ENCODE results near the gene B4GALT4. TPM values are rescaled to one million over a fixed set of nuclear protein-coding genes. Genes with fewer than 3 reads are reported as not detected.

B4GALT4 gene
- total RNA-seq, 2 donors from 2014 or later, result 17.1 to 19.6 TPM

- H3K27ac ChIP-seq, result no peak overlapping the region
- H3K27me3 ChIP-seq (replicated peaks; ENCODE audit: insufficient read depth), result no peaks in the 10 kb centered on the region
- H3K4me3 ChIP-seq, result no peak overlapping the region
- DNase-seq (ENCODE audit: low spot score), result no peak
- no peak for ATAC-seq (ENCODE audit: insufficient number of reproducible peaks, low FRiP score, low read depth)
- no peak for TF ChIP-seq CTCF (IDR thresholded peaks at IDR 0.05)
- no peaks in the 10 kb centered on the region for H3K4me1 ChIP-seq (ENCODE audit: control insufficient read depth in 1 of 2, low read depth in 2 of 2)
- no peaks in the 10 kb centered on the region for H3K9me3 ChIP-seq
- peaks cover 25% of the 10 kb centered on the region for H3K36me3 ChIP-seq
Measured at GRCh38 chr3:119228373-119229145, 12.1 kb downstream of the B4GALT4 start.

- DNase-seq (ENCODE audit: low spot score) (no peak), ATAC-seq (ENCODE audit: insufficient number of reproducible peaks, low FRiP score, low read depth) (no peak)
- Histone ChIP-seq H3K27me3 (replicated peaks; ENCODE audit: insufficient read depth) (no peaks in the 10 kb centered on the region), H3K4me3 (no peak overlapping the region), H3K4me1 (ENCODE audit: control insufficient read depth in 1 of 2, low read depth in 2 of 2) (no peaks in the 10 kb centered on the region), H3K9me3 (no peaks in the 10 kb centered on the region), H3K27ac (no peak overlapping the region), H3K36me3 (peaks cover 31% of the 10 kb centered on the region)
- no peak for TF ChIP-seq CTCF (IDR thresholded peaks at IDR 0.05)
Measured at GRCh38 chr3:119227070-119227850, 13.4 kb downstream of the B4GALT4 start.

GRCh38 chr3:119225121-119225520 is 15.6 kb downstream of the B4GALT4 start:
- H3K27me3 ChIP-seq (replicated peaks; ENCODE audit: insufficient read depth), result no peaks in the 10 kb centered on the region
- ATAC-seq (ENCODE audit: insufficient number of reproducible peaks, low FRiP score, low read depth), result no peak
- no peak for DNase-seq (ENCODE audit: low spot score)
- no peak overlapping the region for H3K27ac ChIP-seq
- no peaks in the 10 kb centered on the region for H3K9me3 ChIP-seq
- H3K4me3 ChIP-seq, result no peak overlapping the region
- no peaks in the 10 kb centered on the region for H3K4me1 ChIP-seq (ENCODE audit: control insufficient read depth in 1 of 2, low read depth in 2 of 2)
- TF ChIP-seq CTCF (IDR thresholded peaks at IDR 0.05), result no peak
- H3K36me3 ChIP-seq, result peaks cover 31% of the 10 kb centered on the region

- no peak overlapping the region for H3K27ac ChIP-seq
- no peak for TF ChIP-seq CTCF (IDR thresholded peaks at IDR 0.05)
- H3K36me3 ChIP-seq, result peaks cover 35% of the 10 kb centered on the region
Measured at GRCh38 chr3:119223511-119223910, 17.2 kb downstream of the B4GALT4 start.

GRCh38 chr3:119222391-119222790 is 18.3 kb downstream of the B4GALT4 start:
- H3K27me3 ChIP-seq (replicated peaks; ENCODE audit: insufficient read depth), result no peaks in the 10 kb centered on the region
- H3K4me3 ChIP-seq, result no peak overlapping the region
- no peak overlapping the region for H3K27ac ChIP-seq
- H3K4me1 ChIP-seq (ENCODE audit: control insufficient read depth in 1 of 2, low read depth in 2 of 2), result no peaks in the 10 kb centered on the region
- H3K9me3 ChIP-seq, result no peaks in the 10 kb centered on the region
- H3K36me3 ChIP-seq, result peaks cover 33% of the 10 kb centered on the region
- no peak for TF ChIP-seq CTCF (IDR thresholded peaks at IDR 0.05)
- ATAC-seq (ENCODE audit: insufficient number of reproducible peaks, low FRiP score, low read depth), result no peak
- no peak for DNase-seq (ENCODE audit: low spot score)

More at GRCh38 chr3:119223511-119223910, 17.2 kb downstream of the B4GALT4 start:
- Histone ChIP-seq H3K27me3 (replicated peaks; ENCODE audit: insufficient read depth) (no peaks in the 10 kb centered on the region), H3K4me3 (no peak overlapping the region), H3K4me1 (ENCODE audit: control insufficient read depth in 1 of 2, low read depth in 2 of 2) (no peaks in the 10 kb centered on the region), H3K9me3 (no peaks in the 10 kb centered on the region)
- DNase-seq (ENCODE audit: low spot score) (no peak), ATAC-seq (ENCODE audit: insufficient number of reproducible peaks, low FRiP score, low read depth) (no peak)
